OCI-LY7 (cell line): ENCODE measurements around the gene NAMPT.

Experiments used
- EZH2phosphoT487 ChIP-seq: fragments of 200-600 bp; sonication (generic); IDR thresholded peaks from 2 replicates; pipeline ENCODE4 v1.6.1; 2018; ENCODE audit warnings: low read depth, borderline replicate concordance, mild to moderate bottlenecking, mixed run types, antibody characterized with exemption, low read length, moderate library complexity, mixed read lengths
- TF ChIP-seq, protein P1 (sequence below): fragments of 200-600 bp; sonication (generic); conservative IDR thresholded peaks from 2 replicates; pipeline ENCODE4 v1.5.1; 2014; ENCODE audit warnings: mild to moderate bottlenecking, antibody characterized with exemption, low read length, moderate library complexity, mixed read lengths

DNA sequence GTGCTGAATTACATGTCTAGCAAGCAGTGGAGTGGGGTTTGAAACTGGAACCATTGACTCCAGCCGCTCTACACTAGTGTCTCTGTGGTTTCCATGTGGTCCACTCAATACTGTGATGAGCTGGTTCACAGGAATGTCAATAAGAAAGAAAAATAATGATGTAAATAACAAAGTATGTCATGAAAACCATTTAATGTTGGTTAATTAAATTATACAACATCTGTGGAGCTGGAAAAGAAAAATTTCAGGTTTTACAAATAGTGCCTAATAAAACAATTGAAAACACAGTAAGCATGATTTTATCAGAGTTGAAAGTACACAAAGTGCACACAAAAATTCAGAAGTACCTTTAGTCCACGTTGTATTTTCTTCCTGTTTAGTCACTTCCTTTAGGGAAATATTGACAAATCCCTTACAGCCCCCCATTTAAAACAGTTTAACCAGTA, 28.7 kb upstream of the NAMPT start:
- TF ChIP-seq, protein P1, sequence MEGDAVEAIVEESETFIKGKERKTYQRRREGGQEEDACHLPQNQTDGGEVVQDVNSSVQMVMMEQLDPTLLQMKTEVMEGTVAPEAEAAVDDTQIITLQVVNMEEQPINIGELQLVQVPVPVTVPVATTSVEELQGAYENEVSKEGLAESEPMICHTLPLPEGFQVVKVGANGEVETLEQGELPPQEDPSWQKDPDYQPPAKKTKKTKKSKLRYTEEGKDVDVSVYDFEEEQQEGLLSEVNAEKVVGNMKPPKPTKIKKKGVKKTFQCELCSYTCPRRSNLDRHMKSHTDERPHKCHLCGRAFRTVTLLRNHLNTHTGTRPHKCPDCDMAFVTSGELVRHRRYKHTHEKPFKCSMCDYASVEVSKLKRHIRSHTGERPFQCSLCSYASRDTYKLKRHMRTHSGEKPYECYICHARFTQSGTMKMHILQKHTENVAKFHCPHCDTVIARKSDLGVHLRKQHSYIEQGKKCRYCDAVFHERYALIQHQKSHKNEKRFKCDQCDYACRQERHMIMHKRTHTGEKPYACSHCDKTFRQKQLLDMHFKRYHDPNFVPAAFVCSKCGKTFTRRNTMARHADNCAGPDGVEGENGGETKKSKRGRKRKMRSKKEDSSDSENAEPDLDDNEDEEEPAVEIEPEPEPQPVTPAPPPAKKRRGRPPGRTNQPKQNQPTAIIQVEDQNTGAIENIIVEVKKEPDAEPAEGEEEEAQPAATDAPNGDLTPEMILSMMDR: no peak
- no peak for TF ChIP-seq EZH2phosphoT487
